ENCODE data around the gene RUBCNL. TPM values are rescaled to one million over a fixed set of nuclear protein-coding genes. Genes with fewer than 3 reads are reported as not detected.

Gene RUBCNL
- total RNA-seq, 1 donor from 2014 or later, result 0.80 TPM

DNA sequence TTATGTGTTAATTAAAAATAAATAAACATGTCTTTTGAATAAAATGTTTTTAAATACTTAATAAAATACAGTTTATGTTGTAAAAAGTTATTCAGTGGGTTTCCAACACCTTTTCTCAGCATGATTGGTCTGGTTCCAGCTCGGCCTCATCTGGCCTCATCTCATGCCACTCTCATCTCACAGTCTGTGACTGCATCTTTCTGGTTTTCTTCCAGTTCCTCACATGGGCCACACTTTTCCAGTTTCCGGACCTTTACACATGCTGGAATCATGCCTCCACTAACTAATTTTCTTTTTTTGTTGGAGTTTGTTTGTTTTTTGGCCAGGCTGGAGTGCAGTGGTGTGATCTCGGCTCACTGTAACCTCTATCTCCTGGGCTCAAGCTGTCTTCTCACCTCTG is 82.5 kb downstream of the RUBCNL start:
- no peaks in the 10 kb centered on the region for H4K20me1 ChIP-seq (ENCODE audit: low read depth)
- no peaks in the 10 kb centered on the region for H3K9me3 ChIP-seq (ENCODE audit: low read depth)
- Mint-ChIP-seq H3K27me3 (ENCODE audit: insufficient read depth, low read depth) (no peaks in the 10 kb centered on the region), H3K4me1 (no peaks in the 10 kb centered on the region), H3K36me3 (no peaks in the 10 kb centered on the region), H3K9me3 (peaks cover 5% of the 10 kb centered on the region), H3K4me3 (no peak overlapping the region), H3K27ac (no peak overlapping the region)
- H3K27me3 ChIP-seq, result no peaks in the 10 kb centered on the region
- H3K27ac ChIP-seq, result no peak overlapping the region
- H3K4me2 ChIP-seq, result no peak overlapping the region
- no peaks in the 10 kb centered on the region for H3K79me2 ChIP-seq (ENCODE audit: low read depth)
- TF ChIP-seq EZH2phosphoT487 (IDR thresholded peaks at IDR 0.05) (no peak), EZH2 (IDR thresholded peaks at IDR 0.05) (no peak)
- TF ChIP-seq, protein P1, sequence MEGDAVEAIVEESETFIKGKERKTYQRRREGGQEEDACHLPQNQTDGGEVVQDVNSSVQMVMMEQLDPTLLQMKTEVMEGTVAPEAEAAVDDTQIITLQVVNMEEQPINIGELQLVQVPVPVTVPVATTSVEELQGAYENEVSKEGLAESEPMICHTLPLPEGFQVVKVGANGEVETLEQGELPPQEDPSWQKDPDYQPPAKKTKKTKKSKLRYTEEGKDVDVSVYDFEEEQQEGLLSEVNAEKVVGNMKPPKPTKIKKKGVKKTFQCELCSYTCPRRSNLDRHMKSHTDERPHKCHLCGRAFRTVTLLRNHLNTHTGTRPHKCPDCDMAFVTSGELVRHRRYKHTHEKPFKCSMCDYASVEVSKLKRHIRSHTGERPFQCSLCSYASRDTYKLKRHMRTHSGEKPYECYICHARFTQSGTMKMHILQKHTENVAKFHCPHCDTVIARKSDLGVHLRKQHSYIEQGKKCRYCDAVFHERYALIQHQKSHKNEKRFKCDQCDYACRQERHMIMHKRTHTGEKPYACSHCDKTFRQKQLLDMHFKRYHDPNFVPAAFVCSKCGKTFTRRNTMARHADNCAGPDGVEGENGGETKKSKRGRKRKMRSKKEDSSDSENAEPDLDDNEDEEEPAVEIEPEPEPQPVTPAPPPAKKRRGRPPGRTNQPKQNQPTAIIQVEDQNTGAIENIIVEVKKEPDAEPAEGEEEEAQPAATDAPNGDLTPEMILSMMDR (IDR thresholded peaks at IDR 0.05), result no peak
- H2AFZ ChIP-seq (replicated peaks), result no peak overlapping the region
- no peak overlapping the region for H3K9ac ChIP-seq
- H3K4me1 ChIP-seq, result no peaks in the 10 kb centered on the region
- H3K4me3 ChIP-seq, result no peak overlapping the region
- H3K36me3 ChIP-seq, result no peaks in the 10 kb centered on the region
- H3F3A ChIP-seq (ENCODE audit: low read depth), result no peaks in the 10 kb centered on the region
- DNase-seq (ENCODE audit: low spot score), result no peak

DNA sequence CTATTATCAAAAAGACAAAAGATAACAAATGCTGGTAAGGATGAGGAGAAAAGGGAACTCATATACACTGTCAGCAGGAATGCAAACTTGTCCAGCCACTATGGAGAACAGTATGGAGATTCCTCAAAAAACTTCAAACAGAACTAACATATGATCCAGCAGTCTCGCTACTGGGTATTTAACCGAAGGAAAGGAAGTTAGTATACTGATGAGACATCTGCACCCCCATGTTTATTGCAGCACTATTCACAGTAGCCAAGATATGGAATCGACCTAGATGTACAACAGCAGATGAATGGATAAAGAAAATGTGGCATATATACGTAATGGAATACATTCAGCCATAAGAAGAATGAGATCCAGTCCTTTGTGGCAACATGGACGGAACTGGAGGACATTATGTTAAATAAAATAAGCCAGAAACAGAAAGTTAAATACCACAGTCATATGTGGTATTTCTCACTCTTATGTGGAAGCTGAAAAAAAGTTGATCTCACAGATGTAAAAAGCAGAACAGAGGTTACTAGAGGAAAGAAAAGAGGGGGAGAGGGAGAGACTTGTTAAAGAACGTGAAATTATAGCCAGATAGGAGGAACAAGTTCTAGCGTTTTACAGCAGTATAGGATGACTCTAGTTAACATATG is 83.2 kb downstream of the RUBCNL start:
- no peaks in the 10 kb centered on the region for H4K20me1 ChIP-seq (ENCODE audit: low read depth)
- H3K36me3 ChIP-seq, result no peaks in the 10 kb centered on the region
- no peak overlapping the region for H3K9ac ChIP-seq
- H3K9me3 Mint-ChIP-seq, result peaks cover 6% of the 10 kb centered on the region
- no peak overlapping the region for H3K27ac ChIP-seq
- no peak overlapping the region for H3K4me3 ChIP-seq
- no peaks in the 10 kb centered on the region for H3F3A ChIP-seq (ENCODE audit: low read depth)
- H3K27me3 Mint-ChIP-seq (ENCODE audit: insufficient read depth, low read depth), result no peaks in the 10 kb centered on the region
- H3K4me1 ChIP-seq, result no peaks in the 10 kb centered on the region
- H3K4me2 ChIP-seq, result no peak overlapping the region
- H3K4me1 Mint-ChIP-seq, result no peaks in the 10 kb centered on the region
- H3K4me3 Mint-ChIP-seq, result no peak overlapping the region
- H3K27ac Mint-ChIP-seq, result no peak overlapping the region
- no peak overlapping the region for H2AFZ ChIP-seq (replicated peaks)
- no peak for TF ChIP-seq EZH2phosphoT487 (IDR thresholded peaks at IDR 0.05)
- TF ChIP-seq, protein P1 (IDR thresholded peaks at IDR 0.05), result no peak
- TF ChIP-seq EZH2 (IDR thresholded peaks at IDR 0.05), result no peak
- H3K79me2 ChIP-seq (ENCODE audit: low read depth), result no peaks in the 10 kb centered on the region
- no peaks in the 10 kb centered on the region for H3K27me3 ChIP-seq
- H3K36me3 Mint-ChIP-seq, result no peaks in the 10 kb centered on the region
- DNase-seq (ENCODE audit: low spot score), result no peak
- H3K9me3 ChIP-seq (ENCODE audit: low read depth), result no peaks in the 10 kb centered on the region

GRCh38 chr13:46297361-46297811 is 89.7 kb downstream of the RUBCNL start:
- H3K4me2 ChIP-seq, result no peak overlapping the region
- peaks cover 5% of the 10 kb centered on the region for H3K9me3 Mint-ChIP-seq

More at GRCh38 chr13:46297361-46297811, 89.7 kb downstream of the RUBCNL start:
- H3K36me3 Mint-ChIP-seq, result no peaks in the 10 kb centered on the region
- no peaks in the 10 kb centered on the region for H3K36me3 ChIP-seq
- no peaks in the 10 kb centered on the region for H3K27me3 ChIP-seq
- H3F3A ChIP-seq (ENCODE audit: low read depth), result no peaks in the 10 kb centered on the region
- H3K27ac Mint-ChIP-seq, result no peak overlapping the region
- no peak overlapping the region for H3K4me3 Mint-ChIP-seq
- H4K20me1 ChIP-seq (ENCODE audit: low read depth), result no peaks in the 10 kb centered on the region
- H3K9ac ChIP-seq, result no peak overlapping the region
- H3K4me1 Mint-ChIP-seq, result peaks cover 8% of the 10 kb centered on the region
- H2AFZ ChIP-seq (replicated peaks), result no peak overlapping the region
- TF ChIP-seq, protein P1 (IDR thresholded peaks at IDR 0.05), result no peak
- no peak for TF ChIP-seq EZH2phosphoT487 (IDR thresholded peaks at IDR 0.05)
- TF ChIP-seq EZH2 (IDR thresholded peaks at IDR 0.05), result no peak
- H3K27ac ChIP-seq, result no peak overlapping the region
- DNase-seq (ENCODE audit: low spot score), result no peak
- H3K9me3 ChIP-seq (ENCODE audit: low read depth), result no peaks in the 10 kb centered on the region
- no peak overlapping the region for H3K4me3 ChIP-seq
- no peaks in the 10 kb centered on the region for H3K27me3 Mint-ChIP-seq (ENCODE audit: insufficient read depth, low read depth)
- no peaks in the 10 kb centered on the region for H3K4me1 ChIP-seq
- no peaks in the 10 kb centered on the region for H3K79me2 ChIP-seq (ENCODE audit: low read depth)
